CD4-positive, alpha-beta T cell treated with Interleukin-4 for 1 hour (primary cell): ENCODE data around the gene STAT3.

ENCODE experiments used
- DNase-seq, 2 donors: peaks; one replicate each; pipeline ENCODE4 v3.0.0-alpha.2; 2020 to 2022

Gene STAT3

DNA sequence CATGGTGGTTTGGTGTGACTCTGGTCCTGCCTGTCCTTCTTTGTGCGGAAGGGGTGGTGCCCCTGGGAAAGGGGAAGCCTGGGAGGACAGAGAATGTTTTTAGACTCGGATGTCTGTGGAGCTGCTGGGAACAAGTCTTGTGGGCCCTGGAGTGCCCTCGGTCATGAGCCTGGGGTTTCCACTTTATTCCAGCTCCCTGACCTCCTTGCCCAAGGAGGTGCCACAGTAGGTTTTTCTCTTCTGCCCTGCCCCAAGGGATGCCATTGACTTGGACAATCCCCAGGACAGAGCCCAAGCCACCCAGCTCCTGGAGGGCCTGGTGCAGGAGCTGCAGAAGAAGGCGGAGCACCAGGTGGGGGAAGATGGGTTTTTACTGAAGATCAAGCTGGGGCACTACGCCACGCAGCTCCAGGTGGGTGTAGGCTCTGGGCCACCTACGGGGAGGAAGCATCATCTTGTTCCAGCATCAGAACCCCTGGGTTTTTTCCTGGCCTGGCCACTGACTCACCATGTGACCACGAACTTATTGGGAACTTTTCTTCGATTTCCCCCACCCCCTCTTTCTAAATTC, 98.5 kb downstream of the STAT3 start:
- DNase-seq: peak; percentile 39 to 64

DNA sequence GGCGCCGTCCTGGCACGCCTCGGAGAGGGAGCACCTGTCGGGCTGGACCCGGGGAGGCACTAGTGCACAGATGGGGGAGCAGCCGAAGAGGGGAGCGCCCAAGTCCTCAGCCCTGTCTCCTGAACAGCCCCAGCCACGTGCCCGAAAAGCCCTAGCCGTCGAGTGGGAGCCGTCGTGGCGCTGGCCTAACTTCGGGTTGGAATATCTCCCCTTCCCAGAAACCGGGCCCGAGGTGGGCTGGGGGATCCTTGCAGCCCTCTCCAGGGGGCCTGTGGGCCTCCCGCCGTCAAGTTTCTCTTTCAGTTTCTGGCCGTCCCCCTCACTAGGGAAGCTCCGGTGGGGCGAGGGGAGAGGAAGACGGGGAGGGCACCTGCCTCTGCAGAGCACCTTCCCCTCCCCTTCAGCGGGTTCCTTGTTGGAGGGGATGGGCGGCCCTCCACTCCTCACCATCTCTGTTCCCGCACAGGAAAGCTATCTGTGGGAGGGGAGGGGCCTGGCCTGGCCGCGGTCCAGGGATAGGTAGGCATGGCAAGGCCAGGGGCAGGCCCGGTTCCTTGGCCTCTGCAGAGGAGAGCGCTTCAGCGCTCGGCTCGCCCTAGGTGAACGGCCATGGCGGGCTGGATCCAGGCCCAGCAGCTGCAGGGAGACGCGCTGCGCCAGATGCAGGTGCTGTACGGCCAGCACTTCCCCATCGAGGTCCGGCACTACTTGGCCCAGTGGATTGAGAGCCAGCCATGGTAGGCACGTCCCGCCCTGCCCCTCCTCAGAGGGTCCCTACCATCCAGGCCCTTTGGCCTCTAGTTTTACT, 99.2 kb downstream of the STAT3 start:
- DNase-seq: peak; percentile 46 to 71

DNA sequence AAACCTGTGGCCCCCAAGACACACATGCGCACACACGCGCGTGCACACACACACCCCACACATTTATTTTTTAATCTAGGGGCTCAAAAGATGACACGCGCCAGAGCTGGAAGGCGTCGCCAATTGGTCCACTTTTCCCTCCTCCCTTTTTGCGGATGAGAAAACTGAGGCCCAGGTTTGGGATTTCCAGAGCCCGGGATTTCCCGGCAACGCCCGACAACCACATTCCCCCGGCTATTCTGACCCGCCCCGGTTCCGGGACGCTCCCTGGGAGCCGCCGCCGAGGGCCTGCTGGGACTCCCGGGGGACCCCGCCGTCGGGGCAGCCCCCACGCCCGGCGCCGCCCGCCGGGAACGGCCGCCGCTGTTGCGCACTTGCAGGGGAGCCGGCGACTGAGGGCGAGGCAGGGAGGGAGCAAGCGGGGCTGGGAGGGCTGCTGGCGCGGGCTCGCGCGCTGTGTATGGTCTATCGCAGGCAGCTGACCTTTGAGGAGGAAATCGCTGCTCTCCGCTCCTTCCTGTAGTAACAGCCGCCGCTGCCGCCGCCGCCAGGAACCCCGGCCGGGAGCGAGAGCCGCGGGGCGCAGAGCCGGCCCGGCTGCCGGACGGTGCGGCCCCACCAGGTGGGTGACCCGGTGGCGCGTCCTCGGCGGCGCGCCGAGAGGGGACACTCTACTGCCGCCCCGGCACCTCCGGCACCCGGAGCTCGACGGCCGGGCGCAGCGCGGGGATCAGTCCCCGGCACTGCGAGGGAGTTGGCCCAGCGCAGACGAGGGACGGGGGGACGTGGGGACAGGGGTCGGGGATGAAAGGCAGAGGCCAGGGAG, 100.1 kb downstream of the STAT3 start, which contains the start of gene STAT5A:
Gene STAT5A (plus strand): TSS at position 522 of the 826 bp plus-strand sequence. CDS start 914 bp downstream, outside the sequence.
- peak; percentile 85 for DNase-seq

DNA sequence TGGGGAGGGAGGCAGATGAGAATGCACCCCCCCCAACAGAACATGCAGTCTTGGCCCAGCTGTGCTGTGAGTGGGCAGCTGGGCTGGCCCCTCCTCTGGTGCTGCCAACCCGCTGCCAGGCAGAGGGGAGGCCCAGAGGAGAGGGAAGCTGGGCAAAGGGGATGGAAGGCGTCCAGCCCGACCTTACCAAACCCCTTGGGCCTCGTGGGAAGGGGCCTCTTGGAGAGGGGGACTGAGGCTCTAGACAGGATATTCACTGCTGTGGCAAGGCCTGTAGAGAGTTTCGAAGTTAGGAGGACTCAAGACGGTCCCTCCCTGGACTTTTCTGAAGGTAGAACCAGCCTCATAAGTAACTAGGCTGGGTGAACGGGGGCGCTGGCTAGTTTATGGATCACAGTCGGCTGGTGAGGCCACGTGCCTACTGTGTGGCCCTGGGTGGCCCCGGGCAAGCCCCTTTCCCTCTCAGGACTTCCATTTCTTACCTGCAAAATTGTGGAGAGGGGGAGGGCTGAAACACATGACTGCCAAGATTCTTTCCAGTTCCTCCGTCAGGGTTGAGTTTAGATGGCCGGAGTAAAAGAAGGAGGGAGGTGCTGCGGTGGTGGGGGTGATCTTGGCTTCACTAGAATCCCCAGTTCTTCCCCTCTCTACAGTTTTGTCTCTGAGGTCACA, 100.8 kb downstream of the STAT3 start:
- peak; percentile 47 to 53 for DNase-seq

DNA sequence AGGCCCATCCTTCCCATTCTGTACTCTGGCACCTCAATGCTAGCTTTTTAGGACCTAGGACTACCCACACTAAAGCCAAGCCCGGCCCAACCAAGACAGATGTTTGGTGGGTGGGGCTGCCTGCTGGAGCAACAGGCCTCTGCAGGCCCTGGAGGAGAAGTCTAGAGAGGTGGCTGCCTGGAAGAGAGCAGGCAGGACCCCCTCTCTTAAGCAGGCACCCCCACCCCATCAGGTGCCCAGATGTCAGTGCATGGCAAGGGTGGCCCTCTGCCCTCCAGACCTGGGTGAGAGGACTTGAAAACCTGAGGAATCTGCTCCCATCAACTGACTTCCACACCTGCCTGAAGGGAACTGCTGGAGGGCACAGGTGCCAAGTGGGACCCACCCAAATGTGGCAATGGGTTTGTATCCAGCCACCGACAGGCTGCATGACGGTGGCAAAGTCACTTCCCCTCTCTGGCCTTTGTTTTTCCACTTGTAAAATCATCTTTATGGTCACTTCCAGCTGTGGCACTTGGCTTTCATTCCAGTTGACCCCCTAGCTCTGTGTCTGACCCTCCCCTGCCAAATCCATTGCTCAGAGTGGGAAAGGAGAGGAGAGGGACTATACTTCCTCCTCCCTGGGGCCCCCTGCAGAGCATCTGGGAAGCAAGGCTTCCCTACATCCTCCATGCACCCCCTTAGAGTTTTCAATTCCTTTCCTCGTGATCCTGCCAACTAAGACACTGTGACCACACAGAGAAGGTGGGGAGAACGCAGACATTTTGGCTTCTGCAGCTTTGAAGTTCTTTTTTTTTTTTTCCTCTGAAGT, 101.6 kb downstream of the STAT3 start:
- DNase-seq: no peak

DNA sequence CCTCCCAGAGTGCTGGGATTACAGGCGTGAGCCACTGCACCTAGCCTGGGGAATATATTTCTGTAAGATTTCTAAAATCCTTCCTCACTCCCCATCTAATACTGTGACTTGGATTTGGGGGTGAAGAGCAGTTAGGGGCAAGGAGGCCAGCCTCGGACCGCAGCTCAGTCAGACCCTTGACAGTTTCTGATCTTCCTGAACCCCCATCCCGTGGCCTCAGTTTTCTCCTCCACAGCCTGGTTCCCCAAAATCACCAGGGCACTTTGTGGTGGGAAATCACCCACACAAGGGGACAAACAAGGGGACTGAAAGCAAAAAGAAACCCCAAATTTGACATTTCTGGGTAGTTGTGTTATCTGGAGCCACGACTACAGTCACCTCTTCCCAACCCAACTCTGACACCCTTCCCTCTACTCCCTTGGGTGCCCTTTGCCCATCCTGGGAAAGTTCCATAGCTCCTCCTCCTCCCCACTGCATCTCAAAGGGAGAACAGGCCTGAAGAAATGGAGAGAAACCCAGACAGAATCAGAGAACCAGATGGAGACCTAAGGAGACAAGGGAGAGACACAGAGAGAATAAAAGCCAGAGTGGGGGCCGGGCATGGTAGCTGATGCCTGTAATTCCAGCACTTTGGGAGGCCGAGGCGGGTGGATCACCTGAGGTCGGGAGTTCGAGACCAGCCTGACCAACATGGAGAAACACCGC, 102.7 kb downstream of the STAT3 start:
- DNase-seq: no peak

DNA sequence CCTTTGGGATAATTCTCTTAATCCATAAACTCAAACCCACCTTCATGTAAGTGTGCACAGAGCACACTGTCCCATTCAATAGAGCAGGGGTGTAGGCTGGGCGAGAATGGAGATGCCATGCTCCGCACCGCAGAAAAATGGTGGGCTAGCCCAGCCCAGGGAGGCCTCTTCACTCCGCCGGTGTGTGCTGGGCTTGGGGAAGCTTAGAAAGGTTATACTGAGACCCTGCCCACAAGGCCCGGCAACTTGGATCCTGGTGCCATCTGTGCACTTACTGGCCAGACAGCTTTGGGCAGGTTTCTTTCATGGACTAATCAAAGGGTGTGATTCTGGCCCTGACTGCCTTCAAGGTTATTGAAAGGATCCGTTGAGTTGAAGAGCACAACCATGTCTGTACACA, 103.7 kb downstream of the STAT3 start:
- no peak for DNase-seq

DNA sequence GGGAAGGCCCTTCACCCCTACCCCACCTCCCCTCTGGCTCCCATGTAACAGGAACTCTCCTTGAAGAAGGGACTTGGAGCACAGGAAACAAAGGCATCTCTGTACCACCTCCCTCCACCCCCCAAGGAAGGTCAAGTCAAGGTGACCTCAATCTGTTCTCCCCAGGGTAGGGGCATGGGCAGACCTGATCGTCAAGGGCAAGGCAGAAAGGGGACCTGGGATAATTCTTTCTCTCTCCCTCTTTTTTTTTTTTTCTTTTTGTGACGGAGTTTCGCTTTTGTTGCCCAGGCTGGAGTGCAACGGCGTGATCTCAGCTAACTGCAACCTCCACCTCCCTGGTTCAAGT, 104.2 kb downstream of the STAT3 start:
- DNase-seq: no peak

DNA sequence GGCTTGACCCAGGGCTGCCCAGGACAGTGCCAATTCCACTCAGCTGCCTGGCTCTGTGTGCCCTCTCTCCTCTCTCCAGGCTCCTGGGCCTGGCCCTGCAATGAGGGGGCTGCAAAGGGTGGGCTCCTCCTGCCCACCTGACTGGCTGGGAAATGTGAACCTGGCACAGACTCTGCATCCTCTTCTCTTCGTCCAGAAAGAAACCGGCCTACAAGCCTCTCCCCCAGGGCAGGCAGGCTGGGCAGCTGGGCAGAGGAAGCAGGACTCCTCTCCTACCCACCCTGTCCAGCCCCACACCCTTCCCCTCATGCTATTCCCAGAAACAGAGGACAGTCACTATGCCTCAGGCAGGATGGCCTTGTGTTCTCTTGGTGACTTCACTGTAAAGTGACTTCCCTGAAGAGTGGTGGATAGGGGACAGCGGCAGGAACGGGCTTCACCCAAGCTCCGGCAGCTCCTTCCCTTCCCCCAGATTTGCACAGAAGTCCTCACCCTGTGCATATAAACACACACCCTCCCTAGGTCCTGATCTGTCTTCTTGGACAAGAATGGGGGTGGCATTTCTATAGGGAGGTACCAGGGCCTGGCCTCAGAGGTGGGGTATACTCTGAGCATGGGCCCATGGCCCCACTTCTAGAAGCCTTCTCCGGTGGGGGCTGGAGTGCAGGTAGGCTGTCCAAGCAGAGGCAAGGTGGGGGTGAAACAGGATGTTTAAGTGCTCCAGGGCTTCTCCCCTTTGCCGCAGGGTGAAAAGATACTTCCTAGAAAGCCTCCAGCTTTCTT, 104.8 kb downstream of the STAT3 start:
- DNase-seq: no peak

DNA sequence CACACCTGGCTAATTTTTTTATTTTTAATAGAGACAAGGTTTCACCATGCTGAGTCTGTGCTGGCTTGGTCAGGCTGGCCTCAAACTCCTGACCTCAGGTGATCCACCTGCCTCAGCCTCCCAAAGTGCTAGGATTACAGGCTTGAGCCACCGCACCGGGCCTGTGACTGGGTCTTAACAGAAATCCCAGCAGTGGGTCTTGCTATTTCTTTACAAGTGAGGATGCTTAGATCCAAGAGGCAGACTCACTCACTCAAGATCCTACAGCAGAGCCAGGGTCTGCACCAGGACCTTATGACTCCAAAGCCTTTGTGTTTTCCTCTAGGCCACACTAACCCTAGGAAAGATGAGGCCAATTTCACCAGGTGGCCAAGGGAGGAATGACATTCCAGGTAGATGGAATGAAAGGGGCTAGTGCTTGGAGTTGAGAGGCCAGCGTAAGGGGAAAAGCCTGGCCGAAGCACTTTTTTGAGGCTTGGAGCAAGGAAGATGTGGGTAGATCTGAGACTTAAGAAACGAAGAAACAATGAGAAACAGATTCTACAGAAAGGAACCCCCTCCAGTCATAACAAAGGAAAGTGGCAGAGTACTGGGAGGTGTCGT, 105.7 kb downstream of the STAT3 start:
- DNase-seq: no peak

DNA sequence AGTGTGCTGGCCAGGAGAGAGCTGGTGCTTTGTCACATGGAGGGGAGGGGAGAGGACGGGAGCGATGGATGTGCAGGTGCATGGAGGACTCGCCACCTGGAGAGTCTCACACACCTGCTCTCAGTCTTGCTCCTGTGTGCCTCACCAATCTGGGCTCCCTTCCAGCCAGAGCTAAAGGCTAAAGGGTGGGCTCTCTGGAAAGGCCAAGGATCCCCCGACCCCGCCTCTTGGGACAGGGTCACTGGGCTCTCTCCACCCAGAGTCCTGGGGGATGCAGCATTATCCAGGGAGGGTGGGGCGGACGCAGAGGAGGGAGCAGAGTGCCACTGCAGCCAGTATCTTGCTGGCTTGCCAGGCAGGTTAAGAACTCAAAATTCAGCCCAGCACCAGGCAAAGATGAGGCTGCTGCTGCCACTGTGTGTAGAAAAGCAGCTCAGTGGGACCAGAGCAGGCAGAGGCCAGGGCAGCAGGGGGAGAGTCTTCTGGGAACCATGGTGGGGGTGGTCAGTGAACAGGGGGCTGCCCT, 106.6 kb downstream of the STAT3 start:
- no peak for DNase-seq

DNA sequence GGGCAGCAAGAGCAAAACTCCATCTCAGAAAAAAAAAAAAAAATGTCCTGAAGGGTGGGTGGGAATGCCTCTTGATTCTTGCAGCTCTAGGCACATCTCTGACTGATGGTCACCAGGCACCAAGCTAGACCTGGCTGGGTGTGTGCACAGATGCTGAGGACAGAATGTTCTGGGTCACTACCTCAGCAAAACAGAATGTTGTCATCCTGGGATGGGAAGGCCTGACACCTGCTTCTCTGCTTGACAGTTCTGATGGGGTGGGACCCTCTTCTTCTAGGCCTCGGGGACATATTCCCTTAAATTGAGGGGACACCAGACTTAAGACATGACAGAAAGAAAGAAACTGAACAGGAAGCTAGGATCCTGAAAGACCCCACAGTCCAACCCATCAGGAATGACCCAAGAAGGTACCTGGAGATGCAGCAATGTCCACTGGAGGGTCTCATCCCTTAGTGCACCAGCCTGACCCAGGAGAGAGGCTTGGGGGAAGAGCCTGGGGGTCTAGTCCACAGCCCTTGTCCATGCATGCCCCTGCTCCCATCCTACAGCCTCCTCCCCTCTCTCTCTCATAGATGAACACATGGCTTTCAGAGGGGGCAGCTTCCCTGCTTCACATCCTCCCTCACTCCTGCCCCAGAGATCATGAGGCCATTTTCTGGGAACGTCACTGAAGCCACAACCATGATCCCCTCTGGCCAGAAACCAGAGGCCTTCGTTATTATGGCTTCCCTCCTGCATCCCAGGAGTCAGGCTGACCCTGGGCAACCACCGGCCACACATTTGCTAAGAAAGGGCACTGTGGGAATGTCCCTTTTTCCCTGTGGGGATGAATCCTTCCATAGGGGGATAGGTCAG, 108.2 kb downstream of the STAT3 start:
- DNase-seq: no peak

DNA sequence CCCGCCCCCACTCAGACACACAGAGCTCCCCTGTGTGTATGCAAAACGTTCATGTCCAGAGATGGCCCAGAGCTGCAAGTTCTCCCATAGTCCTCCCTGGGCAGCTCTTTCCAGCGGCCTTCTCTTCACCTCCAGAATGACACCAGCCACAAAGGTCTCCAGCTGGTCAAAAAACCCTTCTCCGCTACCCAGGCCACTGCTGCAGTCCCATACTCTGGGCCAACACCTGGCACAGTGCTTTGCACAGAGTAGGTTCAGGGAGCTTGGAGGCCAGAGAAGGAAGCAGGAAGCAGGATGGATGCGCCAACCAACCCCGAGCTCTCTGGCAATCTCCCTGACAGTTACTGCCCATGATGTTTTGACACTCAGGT, 110.9 kb downstream of the STAT3 start:
- no peak for DNase-seq

DNA sequence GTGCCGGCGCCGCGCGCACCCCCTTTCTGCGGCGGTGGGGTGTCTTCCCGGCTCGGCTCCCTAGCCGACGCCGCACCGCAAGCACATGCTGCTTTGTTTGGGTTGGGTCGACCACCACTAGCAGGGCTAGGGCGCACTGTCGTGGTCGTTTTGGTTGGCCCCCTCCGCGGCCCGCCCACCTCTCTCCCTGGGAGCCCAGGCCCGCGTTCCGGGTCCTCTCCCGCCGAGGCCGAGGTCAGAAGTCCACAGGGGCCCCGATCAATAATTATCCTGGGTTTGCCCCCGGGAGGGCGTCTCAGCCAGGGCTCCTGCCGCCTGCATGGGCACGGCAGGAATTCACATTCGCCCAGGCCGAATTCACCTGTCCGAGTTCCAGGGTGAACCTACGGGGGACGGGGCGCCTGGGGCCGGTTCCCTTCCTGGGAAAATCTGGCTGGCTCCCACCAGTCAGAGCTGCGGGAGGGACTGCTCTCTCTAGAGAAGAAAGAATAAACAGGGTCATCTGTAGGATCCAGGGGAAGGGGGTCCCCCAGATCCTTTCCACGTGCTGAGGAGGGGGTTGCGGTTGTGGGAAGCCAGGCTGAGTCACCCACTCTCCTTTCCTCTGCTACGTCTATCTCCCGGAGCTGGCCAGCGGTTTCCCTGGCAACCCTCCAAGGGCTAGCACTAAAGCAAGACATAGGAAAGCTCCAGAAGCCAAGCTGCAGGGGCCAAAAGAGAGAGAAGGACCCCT, 111.5 kb downstream of the STAT3 start:
- peak; percentile 44 to 48 for DNase-seq

DNA sequence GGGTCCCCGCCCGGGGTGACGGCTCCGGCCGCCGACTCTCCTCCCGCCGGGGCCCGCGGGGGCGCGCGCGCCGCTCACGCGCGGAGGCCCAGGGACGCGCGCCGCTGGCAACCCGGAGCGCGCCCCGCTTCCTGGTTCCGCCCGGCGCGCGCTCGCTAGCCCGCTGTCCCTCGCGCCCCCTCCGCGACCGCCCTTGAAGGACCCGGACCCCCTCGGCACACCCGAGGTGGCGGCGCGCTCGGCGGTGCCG, 112.0 kb downstream of the STAT3 start, which contains the start of gene STAT5B:
Gene STAT5B (minus strand): TSS at position 33 of the 250 bp plus-strand sequence. CDS start 44,264 bp downstream, outside the sequence.
- DNase-seq: peak; percentile 65 to 72

DNA sequence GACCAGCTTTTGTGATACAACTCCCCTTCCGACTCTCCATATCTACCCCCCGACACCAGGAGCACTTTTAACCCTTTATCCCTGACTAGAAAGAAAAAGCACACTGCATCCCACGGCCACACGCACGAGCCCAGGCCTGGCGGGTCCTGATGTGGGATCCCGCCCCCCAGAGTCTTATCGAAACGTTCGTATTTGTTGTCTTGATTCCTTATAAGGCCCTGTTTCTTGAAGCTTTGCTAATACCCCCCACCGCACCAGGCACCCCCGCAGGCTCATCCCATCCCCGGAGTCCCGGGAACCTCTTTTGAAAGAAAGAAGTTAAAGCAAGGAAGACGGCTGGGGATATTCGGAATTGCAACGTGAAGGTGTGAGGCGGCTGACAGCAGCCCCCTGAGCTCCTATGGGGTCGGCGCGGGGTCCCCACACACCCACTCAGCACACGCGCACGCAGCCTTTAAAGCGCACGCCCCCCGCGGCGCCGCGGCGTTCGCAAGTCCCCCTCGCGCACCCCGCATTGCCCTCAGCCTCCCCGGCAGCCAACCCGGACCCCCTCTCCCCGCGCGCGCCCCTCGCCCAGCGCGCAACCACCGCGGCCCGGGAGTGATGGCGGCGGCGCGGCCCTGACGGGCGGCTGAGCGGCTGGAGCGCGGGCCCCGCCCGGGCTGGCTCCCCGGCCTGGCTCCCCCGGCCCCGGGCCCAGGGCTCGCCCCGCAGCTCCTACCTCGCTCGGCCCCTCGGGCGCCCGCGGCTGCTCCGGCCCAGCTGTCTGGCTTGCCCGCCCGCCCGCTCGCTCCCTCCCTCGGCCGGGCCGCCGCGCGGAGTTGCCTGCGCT, 112.5 kb downstream of the STAT3 start:
- peak; percentile 38 to 61 for DNase-seq

DNA sequence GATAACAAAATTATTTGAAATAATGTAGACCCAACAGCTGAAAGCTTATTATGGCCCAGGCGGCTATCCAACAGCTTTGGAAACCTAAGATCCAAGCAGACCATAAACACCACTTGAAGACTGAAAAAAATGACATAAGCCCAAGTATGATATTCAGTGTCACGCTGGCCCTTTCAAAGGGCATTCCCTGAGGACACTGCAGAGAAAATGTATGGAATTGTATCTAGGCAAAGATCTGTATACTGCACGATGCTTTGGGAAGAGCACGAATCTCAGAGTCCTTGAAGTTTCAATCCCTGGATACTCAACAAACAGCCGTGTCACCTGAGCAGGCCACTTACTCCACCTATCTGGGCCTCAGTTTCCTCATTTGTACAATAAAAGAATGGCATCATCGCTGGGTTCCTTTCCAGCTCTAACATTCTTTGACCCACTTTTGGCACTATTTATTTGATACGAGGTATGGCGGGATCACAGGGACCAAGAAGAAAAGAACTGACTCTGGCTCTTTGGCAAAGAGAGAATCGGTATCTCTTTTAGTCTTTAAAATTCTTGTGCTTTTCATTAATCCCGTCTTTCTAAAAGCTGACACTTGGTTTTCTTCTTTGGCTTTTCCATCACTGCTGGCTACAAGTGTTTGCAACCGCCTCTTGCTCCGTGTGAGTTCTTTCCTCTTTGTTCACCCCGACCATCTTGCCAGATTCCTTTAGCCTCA, 113.3 kb downstream of the STAT3 start:
- no peak for DNase-seq
